ENCODE results near the gene CEP83. TPM values are rescaled to one million over a fixed set of nuclear protein-coding genes. Genes with fewer than 3 reads are reported as not detected.
A peak's percentile ranks its signal among the peaks of the same experiment; 100 is the strongest.
"Not testable (repeated sequence)": the region's sequence is repeated elsewhere in the genome, so short reads cannot be mapped to it uniquely, and the experiment has no call there.

The CEP83 gene
- 11.8 TPM for total RNA-seq

- DNase-seq (ENCODE audit: low read depth in 2 of 3, low spot score in 2 of 3) = peak; percentile 84 to 95 (median 94)
Observed at GRCh38 chr12:94459728-94460615, at the start of gene CEP83. CEP83 (minus strand) TSS chr12:94459867; CDS start chr12:94412490, 47,377 bp downstream.

GRCh38 chr12:94509317-94509716, 49.6 kb upstream of the CEP83 start:
- DNase-seq (ENCODE audit: low read depth in 2 of 3, low spot score in 2 of 3) = no peak

GRCh38 chr12:94507455-94507854, 47.8 kb upstream of the CEP83 start:
- DNase-seq (ENCODE audit: low read depth in 2 of 3, low spot score in 2 of 3) = no peak

DNA sequence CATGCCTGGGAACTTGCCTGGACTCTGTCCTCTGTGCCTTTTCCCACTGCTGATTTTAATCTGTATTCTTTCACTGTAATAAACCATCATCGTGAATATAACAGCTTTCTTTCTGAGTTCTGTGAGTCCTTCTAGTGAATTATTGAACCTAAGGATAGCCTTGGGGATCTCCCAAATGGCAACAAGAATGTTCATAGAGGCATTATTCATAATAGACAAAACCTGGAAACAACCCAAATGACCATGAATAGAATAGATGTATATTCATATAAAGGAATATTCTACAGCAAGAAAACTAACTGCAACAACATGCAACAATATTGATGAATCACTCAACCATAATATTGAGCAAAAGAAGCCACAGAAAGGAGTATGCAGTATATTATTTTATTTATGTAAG, 44.7 kb upstream of the CEP83 start:
- DNase-seq (ENCODE audit: low read depth in 2 of 3, low spot score in 2 of 3) = no peak

- no peak for DNase-seq (ENCODE audit: low read depth in 2 of 3, low spot score in 2 of 3)
Observed at GRCh38 chr12:94503619-94504018, 44.0 kb upstream of the CEP83 start.

DNA sequence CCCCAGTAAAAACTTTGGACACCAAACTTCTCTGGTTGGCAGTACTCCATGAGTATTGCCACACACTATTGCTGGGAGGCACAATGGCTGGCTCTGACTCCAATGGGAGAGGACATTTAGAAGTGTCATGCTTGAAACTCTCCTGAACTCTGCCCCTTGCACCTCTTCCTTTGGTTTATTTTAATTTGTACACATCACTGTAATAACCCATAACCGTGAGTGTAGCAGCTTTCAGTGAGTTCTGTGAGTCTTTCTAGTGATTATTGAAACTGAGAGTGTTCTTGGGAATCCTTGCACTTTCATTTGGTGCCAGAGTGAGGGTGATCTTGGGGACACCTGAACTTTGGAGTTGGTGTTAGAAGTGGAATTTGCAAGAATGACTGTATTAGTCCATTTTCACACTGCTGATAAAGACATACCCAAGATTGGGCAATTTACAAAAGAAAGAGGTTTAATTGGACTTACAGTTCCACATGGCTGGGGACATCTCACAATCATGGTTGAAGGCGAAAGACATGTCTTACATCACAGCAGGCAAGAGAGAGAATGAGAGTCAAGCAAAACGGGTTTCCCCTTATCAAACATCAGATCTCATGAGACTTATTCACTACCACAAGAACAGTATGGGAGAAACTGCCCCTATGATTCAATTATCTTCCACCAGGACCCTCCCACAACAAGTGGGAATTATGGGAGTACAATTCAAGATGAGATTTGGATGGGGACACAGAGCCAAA, 41.3 kb upstream of the CEP83 start:
- DNase-seq (ENCODE audit: low read depth in 2 of 3, low spot score in 2 of 3) = no peak

- DNase-seq (ENCODE audit: low read depth in 2 of 3, low spot score in 2 of 3) = no peak
Observed at GRCh38 chr12:94498698-94499097, 39.0 kb upstream of the CEP83 start.

- peak in 2 of 3 donors; percentile 9 to 17 for DNase-seq (ENCODE audit: low read depth in 2 of 3, low spot score in 2 of 3)
Observed at GRCh38 chr12:94498073-94498472, 38.4 kb upstream of the CEP83 start.

GRCh38 chr12:94495445-94496115, 35.9 kb upstream of the CEP83 start:
- DNase-seq (ENCODE audit: low read depth in 2 of 3, low spot score in 2 of 3) = no peak

- no peak for DNase-seq (ENCODE audit: low read depth in 2 of 3, low spot score in 2 of 3)
Observed at GRCh38 chr12:94491489-94491888, 31.8 kb upstream of the CEP83 start.

- peak in 1 of 3 donors; percentile 10 for DNase-seq (ENCODE audit: low read depth in 2 of 3, low spot score in 2 of 3)
Observed at GRCh38 chr12:94488463-94488862, 28.8 kb upstream of the CEP83 start.

DNA sequence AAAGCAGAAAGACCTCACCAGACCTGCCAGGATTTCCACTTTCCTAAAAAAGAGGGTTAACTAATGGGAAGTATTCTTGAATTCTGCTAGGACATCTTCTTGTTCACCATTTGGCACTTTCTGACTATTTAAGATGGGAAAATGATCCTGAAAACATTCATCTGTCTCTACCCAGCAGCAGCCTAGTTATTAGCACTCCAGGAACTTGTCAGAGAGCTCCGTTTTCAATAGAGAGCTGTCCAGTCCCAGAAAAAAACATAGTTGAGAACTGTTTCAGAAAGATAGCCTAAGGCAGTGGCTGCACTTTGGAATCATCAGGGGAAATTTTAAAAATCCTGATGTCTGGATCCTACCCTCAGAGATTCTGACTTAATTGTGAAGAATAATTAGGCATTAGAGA, 22.1 kb upstream of the CEP83 start:
- no peak for DNase-seq (ENCODE audit: low read depth in 2 of 3, low spot score in 2 of 3)

- DNase-seq (ENCODE audit: low read depth in 2 of 3, low spot score in 2 of 3) = no peak
Observed at GRCh38 chr12:94469522-94469921, 9.9 kb upstream of the CEP83 start.

DNA sequence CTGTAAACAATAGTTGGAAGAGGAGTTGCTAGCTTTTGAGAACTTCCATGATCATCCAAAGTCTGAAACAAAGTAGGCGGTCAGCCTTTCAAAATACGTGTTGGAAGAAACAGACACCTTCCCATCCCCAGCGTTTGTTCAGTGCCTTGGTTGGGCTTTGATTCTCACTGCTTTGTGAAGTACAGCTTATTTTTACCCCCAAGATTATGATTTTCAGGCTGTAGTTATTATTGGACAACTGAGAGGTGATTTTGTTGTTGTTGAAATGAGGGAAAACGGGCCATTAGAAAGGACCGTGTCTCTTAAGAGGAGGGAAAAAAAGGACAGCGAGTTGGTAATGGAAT, 921 bp upstream of the CEP83 start:
- DNase-seq (ENCODE audit: low read depth in 2 of 3, low spot score in 2 of 3) = no peak

- peak in 1 of 3 donors; percentile 70 for DNase-seq (ENCODE audit: low read depth in 2 of 3, low spot score in 2 of 3)
Observed at GRCh38 chr12:94458877-94459727, 565 bp downstream of the CEP83 start.

DNA sequence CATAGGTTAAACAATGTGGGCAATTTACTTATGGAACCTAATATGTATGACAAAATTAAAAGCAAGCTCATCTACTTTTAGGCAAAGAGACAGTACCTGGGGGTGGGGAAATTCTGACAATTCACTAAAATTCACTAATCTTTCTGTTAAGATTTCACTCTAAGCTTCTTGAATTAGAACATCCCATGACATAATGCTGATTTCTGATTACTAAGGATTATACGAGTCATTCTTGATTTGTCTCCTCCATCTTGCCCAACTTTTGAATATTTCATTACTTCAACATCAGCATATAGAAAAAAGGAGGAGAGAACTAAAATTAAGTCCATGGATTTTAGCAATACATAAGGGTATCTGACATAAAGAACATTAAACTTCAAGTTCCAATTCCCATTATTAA, 2.4 kb downstream of the CEP83 start:
- no peak for DNase-seq (ENCODE audit: low read depth in 2 of 3, low spot score in 2 of 3)

DNA sequence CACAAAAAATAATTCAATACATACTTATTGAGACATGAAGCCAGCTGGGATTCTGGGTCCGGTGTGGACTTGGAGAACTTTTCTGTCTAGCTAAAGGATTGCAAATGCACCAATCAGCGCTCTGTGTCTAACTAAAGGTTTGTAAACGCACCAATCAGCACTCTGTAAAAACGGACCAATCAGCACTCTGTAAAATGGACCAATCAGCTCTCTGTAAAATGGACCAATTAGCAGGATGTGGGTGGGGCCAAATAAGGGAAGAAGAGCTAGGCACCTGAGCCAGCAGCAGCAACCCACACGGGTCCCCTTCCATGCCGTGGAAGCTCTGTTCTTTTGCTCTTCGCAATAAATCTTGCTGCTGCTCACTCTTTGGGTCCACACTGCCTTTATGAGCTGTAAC, 5.3 kb downstream of the CEP83 start:
- DNase-seq (ENCODE audit: low read depth in 2 of 3, low spot score in 2 of 3) = not testable (repeated sequence)

DNA sequence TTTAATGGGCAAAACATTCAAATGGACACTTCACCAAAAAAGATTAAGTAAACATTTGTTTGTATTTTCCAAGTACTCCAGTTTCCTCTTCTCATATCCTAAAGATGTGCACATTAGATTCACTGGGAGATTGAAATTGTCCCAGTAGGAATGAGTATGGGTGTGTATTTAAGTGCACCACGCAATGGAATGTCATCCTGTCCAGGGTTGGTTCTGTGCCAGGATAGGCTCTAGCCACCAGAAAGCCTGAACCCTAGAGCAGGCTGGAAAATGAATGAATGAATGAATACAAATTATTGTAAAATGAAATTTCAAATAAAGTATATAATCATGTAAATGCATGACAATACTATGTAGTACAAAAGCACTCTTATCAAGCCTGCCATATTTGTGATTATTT, 14.0 kb downstream of the CEP83 start:
- DNase-seq (ENCODE audit: low read depth in 2 of 3, low spot score in 2 of 3) = no peak

DNA sequence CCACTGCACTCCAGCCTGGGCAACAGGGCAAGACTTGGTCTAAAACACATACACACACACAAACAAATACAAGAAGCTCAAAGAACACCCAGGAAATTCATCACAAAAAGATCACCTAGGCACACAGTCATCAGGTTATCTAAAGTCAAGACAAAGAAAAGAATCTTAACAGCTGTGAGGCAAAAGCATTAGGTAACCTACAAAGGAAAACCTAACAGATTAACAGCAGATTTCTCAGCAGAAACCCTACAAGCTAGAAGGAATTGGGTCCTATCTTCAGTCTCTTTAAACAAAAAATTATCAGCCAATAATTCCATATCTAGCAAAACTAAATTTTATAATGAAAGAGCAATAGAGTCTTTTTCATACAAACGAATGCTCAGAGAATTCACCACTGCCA, 22.4 kb downstream of the CEP83 start:
- DNase-seq (ENCODE audit: low read depth in 2 of 3, low spot score in 2 of 3) = no peak

DNA sequence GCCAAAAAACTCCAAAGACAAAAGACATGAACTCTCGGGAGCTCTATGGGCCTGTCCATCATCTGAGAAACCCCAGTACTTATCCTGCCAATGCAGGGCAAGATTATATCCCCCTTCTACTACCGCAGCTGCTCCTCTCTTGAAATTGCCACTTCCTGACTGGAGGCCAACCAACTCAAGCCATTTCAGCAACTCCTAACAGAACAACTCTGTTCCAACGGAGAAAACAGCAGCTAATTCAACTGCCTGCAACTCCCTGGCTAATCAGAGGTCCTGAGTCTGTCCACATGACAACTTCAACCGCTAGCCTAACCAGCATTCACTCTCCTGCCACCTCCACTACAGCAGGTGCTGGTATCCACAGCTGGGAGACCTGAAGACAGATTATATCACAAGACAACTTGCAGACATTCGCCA, 24.1 kb downstream of the CEP83 start:
- DNase-seq (ENCODE audit: low read depth in 2 of 3, low spot score in 2 of 3) = peak in 2 of 3 donors; percentile 26 to 61
